Breast epithelium (tissue), 3 donors: ENCODE results near the gene EFNA3.

Experiments
- POLR2A ChIP-seq: fragments of 450-650 bp; IDR thresholded peaks from one replicate; pipeline ENCODE4 v1.6.1; 2016; ENCODE audit warnings: antibody characterized with exemption, mild to moderate bottlenecking, moderate library complexity
- POLR2AphosphoS5 ChIP-seq, 3 donors: sonication (generic); formaldehyde crosslinking; IDR thresholded peaks; one replicate each; pipeline ENCODE4 v1.6.1; 2017; ENCODE audit warnings: antibody characterized with exemption in 3 of 3
- TF ChIP-seq, protein P1 (sequence below), 3 donors: fragments of 450-650 bp; IDR thresholded peaks; one replicate each; pipeline ENCODE4 v1.5.1; 2016 to 2017; ENCODE audit warnings: antibody characterized with exemption in 3 of 3, mild to moderate bottlenecking in 3 of 3, moderate library complexity in 3 of 3

DNA sequence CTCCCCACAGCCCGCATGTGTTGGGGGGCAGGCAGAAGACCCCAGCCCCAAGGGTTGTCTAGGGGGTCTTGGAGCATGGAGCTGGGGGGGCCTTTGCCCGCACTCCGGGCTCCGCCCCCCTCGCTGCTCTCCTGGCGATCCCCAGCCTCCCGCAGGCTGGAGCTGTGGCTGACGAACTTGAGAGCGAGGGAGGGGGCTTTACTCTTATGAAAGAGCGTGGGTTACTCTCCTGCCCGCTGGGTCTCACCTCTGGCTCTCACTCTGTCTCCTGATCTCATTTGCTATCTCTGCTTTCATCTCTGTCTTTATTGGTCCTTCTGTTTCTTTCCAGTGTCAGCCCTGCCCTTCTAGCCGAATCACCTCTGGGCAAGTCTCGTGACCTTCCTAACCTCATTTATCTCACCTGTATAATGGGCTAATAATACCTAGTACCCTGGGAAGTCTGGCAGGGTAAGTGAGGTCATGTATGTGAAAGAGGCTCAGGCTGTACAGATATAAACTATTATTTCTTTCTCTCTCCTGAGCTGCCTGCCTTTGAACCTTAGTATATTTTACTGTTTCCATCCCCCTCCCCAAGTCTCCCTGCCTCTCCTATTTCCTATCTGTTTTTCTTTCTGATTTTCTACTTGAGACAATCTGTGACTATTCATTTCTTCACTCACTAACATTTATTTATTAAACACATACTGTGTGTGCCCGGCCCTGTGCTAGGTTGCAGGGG is 14.4 kb upstream of the EFNA3 start:
- TF ChIP-seq POLR2A (no peak), POLR2AphosphoS5 (IDR thresholded peaks at IDR 0.05) (no peak)
- TF ChIP-seq, protein P1, sequence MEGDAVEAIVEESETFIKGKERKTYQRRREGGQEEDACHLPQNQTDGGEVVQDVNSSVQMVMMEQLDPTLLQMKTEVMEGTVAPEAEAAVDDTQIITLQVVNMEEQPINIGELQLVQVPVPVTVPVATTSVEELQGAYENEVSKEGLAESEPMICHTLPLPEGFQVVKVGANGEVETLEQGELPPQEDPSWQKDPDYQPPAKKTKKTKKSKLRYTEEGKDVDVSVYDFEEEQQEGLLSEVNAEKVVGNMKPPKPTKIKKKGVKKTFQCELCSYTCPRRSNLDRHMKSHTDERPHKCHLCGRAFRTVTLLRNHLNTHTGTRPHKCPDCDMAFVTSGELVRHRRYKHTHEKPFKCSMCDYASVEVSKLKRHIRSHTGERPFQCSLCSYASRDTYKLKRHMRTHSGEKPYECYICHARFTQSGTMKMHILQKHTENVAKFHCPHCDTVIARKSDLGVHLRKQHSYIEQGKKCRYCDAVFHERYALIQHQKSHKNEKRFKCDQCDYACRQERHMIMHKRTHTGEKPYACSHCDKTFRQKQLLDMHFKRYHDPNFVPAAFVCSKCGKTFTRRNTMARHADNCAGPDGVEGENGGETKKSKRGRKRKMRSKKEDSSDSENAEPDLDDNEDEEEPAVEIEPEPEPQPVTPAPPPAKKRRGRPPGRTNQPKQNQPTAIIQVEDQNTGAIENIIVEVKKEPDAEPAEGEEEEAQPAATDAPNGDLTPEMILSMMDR (IDR thresholded peaks at IDR 0.05), result no peak
